ENCODE results near the gene RIPK4.
"Not testable (repeated sequence)": the region's sequence is repeated elsewhere in the genome, so short reads cannot be mapped to it uniquely, and the experiment has no call there.

Gene RIPK4

DNA sequence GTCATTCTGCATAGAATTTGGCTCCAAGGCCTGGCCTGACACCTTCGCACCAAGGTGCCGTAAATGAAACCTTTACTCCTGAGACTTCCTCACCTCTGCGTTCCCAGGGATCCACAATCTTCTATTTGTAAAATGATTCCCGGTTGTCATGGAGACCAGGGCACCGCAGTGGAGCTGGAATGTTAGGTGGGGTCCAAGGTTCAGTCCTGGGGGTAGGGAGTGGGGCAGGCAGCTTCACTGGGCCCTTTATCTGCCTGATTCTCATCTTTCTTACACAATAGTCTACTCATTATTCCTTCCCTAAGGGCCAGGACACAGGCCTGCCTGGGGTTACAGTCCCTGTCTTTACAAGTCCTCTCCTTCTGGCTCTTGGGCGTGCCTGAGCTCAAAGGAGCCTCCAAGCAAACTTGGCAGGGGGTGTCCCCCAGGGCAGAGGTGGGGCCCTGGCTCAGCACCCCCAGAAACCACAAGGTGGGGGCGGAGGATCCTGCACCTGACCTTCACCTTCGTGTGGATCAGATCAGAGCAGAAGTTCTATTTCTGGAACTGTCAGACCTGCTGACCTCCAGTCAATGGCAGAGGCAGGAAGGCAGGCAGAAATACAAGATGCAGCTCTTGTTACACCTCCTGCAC lies 51.1 kb downstream of the RIPK4 start:
- no peak overlapping the region for H3K27ac ChIP-seq
- TF ChIP-seq ZFX (IDR thresholded peaks at IDR 0.05; ENCODE audit: borderline replicate concordance), result no peak
- TF ChIP-seq, protein P1, sequence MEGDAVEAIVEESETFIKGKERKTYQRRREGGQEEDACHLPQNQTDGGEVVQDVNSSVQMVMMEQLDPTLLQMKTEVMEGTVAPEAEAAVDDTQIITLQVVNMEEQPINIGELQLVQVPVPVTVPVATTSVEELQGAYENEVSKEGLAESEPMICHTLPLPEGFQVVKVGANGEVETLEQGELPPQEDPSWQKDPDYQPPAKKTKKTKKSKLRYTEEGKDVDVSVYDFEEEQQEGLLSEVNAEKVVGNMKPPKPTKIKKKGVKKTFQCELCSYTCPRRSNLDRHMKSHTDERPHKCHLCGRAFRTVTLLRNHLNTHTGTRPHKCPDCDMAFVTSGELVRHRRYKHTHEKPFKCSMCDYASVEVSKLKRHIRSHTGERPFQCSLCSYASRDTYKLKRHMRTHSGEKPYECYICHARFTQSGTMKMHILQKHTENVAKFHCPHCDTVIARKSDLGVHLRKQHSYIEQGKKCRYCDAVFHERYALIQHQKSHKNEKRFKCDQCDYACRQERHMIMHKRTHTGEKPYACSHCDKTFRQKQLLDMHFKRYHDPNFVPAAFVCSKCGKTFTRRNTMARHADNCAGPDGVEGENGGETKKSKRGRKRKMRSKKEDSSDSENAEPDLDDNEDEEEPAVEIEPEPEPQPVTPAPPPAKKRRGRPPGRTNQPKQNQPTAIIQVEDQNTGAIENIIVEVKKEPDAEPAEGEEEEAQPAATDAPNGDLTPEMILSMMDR (IDR thresholded peaks at IDR 0.05), result no peak

DNA sequence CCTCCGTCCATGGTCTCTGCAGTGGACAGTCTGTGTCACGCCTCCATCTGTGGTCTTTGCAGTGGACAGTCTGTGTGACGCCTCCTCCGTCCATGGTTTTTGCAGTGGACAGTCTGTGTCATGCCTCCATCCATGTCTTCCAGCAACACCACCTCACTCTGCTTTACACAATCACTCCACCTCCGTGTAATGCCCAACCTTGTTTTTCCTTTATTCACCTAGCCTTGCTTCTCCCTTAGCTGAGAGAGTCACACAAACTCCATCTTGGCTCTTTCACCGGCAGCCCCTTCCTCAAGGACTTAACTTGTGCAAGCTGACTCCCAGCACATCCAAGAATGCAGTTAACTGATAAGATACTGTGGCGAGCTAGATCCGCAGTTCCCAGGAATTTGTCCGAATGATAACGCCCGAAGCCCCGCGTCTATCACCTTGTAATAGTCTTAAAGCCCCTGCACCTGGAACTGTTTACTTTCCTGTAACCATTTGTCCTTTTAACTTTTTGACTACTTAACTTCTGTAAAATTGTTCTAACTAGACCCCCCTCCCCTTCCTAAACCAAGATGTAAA lies 52.5 kb downstream of the RIPK4 start:
- H3K27ac ChIP-seq, result not testable (repeated sequence)

DNA sequence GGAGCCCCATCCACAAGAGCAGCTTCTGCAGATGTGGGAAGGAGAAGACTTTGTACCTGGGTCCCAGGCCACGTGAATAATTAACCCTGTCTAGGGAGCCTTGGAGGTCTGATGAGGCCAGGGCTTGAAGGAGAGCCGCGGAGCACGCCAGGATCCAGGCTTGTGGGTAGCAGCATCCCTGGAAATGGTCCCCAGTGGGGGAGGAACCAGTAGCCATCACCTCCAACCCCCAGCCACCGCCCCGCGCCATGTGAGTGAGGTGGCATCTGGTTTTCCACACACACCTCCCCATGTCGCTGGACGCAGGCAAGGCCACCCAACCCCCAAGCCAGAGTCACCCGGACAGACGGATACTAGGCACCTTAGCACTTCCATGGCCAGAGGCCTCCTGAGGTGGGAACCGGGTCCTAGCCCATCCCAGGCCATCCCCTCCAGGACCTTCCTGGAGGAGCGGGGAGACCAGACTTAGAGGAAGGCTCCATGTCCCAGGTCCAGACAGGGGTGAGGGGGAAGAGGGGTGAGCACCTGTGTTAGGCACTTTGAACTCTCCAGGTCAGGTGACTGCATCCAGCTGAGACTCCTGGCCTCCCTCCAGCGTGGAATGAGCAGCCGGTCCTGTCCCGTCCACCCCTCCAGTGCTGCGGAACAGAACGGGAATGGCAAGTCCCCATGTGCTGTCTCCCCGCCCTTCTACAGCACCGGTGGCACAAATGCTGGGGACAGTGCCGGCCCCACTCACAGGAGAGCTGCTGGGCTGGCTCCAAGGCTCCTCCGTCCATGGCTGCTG lies 53.2 kb downstream of the RIPK4 start:
- TF ChIP-seq, protein P1 (IDR thresholded peaks at IDR 0.05), result no peak
- TF ChIP-seq ZFX (IDR thresholded peaks at IDR 0.05; ENCODE audit: borderline replicate concordance), result no peak
- H3K27ac ChIP-seq, result no peak overlapping the region

DNA sequence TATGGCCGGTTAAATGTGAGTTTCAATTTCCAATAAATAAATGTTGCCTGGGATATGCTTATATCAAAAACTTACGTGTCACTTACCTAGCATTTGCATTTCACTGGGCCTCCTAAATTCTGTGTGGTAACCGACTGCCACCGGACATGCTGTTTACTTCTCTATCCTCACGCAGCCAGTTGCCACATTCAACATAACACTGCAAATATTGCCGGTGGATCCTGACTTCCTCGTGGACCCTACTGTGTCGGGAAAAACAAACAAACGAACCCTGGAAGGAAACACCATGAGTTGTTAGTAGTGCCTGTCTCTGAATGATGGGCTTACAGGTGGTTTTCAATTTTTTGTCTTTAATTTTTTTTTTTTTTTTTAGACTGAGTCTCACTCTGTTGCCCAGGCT lies 54.1 kb downstream of the RIPK4 start:
- no peak overlapping the region for H3K27ac ChIP-seq
- TF ChIP-seq ZFX (IDR thresholded peaks at IDR 0.05; ENCODE audit: borderline replicate concordance), result no peak
- TF ChIP-seq, protein P1 (IDR thresholded peaks at IDR 0.05), result no peak

DNA sequence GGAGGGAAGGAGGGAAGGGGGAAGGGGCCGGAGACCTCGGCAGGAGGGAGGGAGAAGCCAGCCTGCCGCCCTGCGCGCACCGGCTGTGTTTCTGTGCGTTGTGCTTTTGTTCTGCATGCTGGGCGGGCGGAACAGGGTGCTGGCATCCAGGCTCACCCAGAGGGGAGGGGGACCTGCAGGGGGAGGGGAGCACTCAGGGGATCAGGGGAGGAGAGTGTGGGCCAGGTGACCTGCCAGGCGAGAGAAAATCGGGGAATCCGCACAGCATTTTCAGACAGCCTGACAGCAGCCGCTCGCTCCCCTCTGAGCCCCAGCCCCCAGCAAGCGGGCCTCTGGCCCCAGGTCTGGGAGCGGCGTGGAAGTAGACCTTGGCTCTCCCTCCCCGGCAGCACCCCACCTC lies 54.7 kb downstream of the RIPK4 start:
- TF ChIP-seq, protein P1 (IDR thresholded peaks at IDR 0.05), result no peak
- no peak for TF ChIP-seq ZFX (IDR thresholded peaks at IDR 0.05; ENCODE audit: borderline replicate concordance)
- no peak overlapping the region for H3K27ac ChIP-seq

DNA sequence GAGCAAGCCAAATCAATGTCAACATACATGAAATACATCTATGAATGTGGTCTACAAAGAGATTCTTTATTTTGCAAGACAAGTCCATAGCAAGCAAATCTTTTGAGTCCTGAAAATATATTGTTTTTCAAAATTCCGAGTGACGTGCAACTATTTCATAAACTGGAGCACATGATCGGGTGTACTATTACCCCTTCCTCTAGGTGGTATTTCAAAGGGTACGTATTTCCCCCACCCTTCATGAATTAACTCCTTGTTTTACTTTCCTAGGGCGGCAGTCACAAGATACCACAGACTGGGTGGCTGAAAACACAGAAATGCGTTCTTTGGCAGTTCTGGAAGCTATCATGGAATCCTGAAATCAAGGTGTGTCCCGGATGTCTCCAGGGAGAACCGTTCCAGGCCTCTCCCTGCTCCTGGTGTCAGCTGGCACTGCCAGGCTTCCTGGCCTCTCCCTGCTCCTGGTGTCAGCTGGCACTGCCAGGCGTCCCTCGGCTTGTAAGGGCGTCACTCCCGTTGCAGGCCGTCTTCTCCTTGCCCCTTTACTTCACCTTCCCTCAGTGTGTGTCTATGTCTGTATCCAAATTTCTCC lies 55.3 kb downstream of the RIPK4 start:
- no peak overlapping the region for H3K27ac ChIP-seq
- TF ChIP-seq, protein P1 (IDR thresholded peaks at IDR 0.05), result no peak
- no peak for TF ChIP-seq ZFX (IDR thresholded peaks at IDR 0.05; ENCODE audit: borderline replicate concordance)

DNA sequence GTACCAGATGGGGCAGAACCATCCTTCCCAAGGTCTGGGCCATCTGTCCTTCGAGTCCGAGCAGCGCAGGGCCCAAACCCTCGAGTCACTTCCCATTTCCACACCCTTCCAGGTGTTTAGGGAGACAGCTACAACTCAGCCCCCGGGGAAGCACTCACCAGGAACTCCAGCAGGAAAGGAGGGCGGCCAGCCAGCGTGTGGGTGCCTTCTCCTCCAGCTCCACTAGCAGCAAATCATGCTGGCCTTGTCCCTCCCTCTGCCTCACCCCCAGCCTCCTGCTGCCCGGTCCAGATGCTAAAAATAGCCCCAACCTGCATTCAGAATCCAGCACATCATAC lies 56.1 kb downstream of the RIPK4 start:
- TF ChIP-seq, protein P1 (IDR thresholded peaks at IDR 0.05), result no peak
- no peak for TF ChIP-seq ZFX (IDR thresholded peaks at IDR 0.05; ENCODE audit: borderline replicate concordance)
- H3K27ac ChIP-seq, result no peak overlapping the region

Data from 22Rv1 (cell line).